Common myeloid progenitor, CD34-positive (primary cell): ENCODE results near the gene PTPRN2.

Experiments used
- CTCF ChIA-PET: fragments of 350-600 bp; sonication (Branson Sonifier 250); formaldehyde crosslinking; loops from one replicate; lab custom pipeline; 2021; ENCODE audit warnings: antibody characterized with exemption; lab: Charles Lee
- POLR2A ChIA-PET: fragments of 350-600 bp; sonication (Branson Sonifier 250); formaldehyde crosslinking; loops from one replicate; lab custom pipeline; 2021; ENCODE audit warnings: antibody characterized with exemption; lab: Charles Lee
- DNase-seq, 3 donors: peaks; one replicate each; pipeline versions ENCODE4 v3.0.0 to v3.0.0-alpha.2; 2013
- H3K27ac ChIP-seq, 2 experiments: 1 replicate in 1 of 2; 2 replicates in 1 of 2; pipeline ENCODE4 v1.7.0; 2013; ENCODE audit warnings: inconsistent platforms in 2 of 2, low read length in 2 of 2, mild to moderate bottlenecking in 2 of 2, low read depth in 1 of 2, moderate library complexity in 1 of 2; ENCODE audit not compliant: severe bottlenecking in 2 of 2, insufficient read depth in 1 of 2, poor library complexity in 1 of 2
- H3K27me3 ChIP-seq, 5 experiments: replicated peaks in 2 of 5; 1 replicate in 3 of 5; 2 replicates in 2 of 5; pipeline versions ENCODE4 v1.6.1 to v1.7.0; 2013; ENCODE audit warnings: low read length in 4 of 5, mild to moderate bottlenecking in 2 of 5, moderate library complexity in 2 of 5, inconsistent platforms in 1 of 5; ENCODE audit not compliant: insufficient read depth in 5 of 5, control insufficient read depth in 4 of 5
- H3K36me3 ChIP-seq, 4 experiments: 1 replicate in 2 of 4; 2 replicates in 2 of 4; pipeline versions ENCODE4 v1.6.1 to v1.7.0; 2013; ENCODE audit warnings: low read length in 3 of 4, control low read depth in 1 of 4, mild to moderate bottlenecking in 1 of 4; ENCODE audit not compliant: control insufficient read depth in 4 of 4, insufficient read depth in 4 of 4
- H3K4me1 ChIP-seq, 4 experiments: 1 replicate in 3 of 4; 2 replicates in 1 of 4; pipeline versions ENCODE4 v1.6.1 to v1.7.1; 2013; ENCODE audit warnings: low read length in 3 of 4, mild to moderate bottlenecking in 3 of 4, control low read depth in 1 of 4, inconsistent platforms in 1 of 4, moderate library complexity in 1 of 4; ENCODE audit not compliant: control insufficient read depth in 4 of 4, insufficient read depth in 4 of 4; ENCODE audit errors: control extremely low read depth in 1 of 4
- H3K4me3 ChIP-seq, 7 experiments: 1 replicate in 4 of 7; 2 replicates in 3 of 7; pipeline versions ENCODE4 v1.5.1 to v1.7.0; 2013; ENCODE audit warnings: mild to moderate bottlenecking in 7 of 7, low read length in 6 of 7, moderate library complexity in 6 of 7, inconsistent platforms in 2 of 7, low read depth in 2 of 7, control low read depth in 1 of 7; ENCODE audit not compliant: insufficient read depth in 4 of 7, control insufficient read depth in 1 of 7; ENCODE audit errors: extremely low read depth in 1 of 7
- H3K9me3 ChIP-seq, 5 experiments: 1 replicate in 4 of 5; 2 replicates in 1 of 5; pipeline versions ENCODE4 v1.6.1 to v1.7.1; 2013; ENCODE audit warnings: low read length in 4 of 5, mild to moderate bottlenecking in 2 of 5, inconsistent platforms in 1 of 5, low read depth in 1 of 5, moderate library complexity in 1 of 5; ENCODE audit not compliant: control insufficient read depth in 4 of 5, insufficient read depth in 2 of 5; ENCODE audit errors: control extremely low read depth in 1 of 5
- WGBS: methylation state at CpG from one replicate; pipeline ENCODE4 v1.1.5; 2013; ENCODE audit not compliant: insufficient coverage; 5-methylcytosine and 5-hydroxymethylcytosine counted together

The PTPRN2 gene

GRCh38 chr7:158289761-158290523 lies 297.7 kb downstream of the PTPRN2 start:
- Histone ChIP-seq H3K4me1 (no peaks in the 10 kb centered on the region), H3K27me3 (no peaks in the 10 kb centered on the region), H3K4me3 (no peak overlapping the region), H3K9me3 (peaks cover 3 to 32% (median 6%) of the 10 kb centered on the region in 5 experiments), H3K36me3 (no peaks in the 10 kb centered on the region), H3K27ac (no peak overlapping the region)
- POLR2A ChIA-PET: no interaction called here
- CTCF ChIA-PET: no interaction called here
- DNase-seq: no peak
- 100% methylated on average over 5 of the region's 5 CpGs for WGBS

GRCh38 chr7:158289231-158289630 lies 298.4 kb downstream of the PTPRN2 start:
- CTCF ChIA-PET: no interaction called here
- POLR2A ChIA-PET: no interaction called here
- Histone ChIP-seq H3K27ac (no peak overlapping the region), H3K9me3 (peaks cover 3 to 25% (median 6%) of the 10 kb centered on the region in 5 experiments), H3K27me3 (no peaks in the 10 kb centered on the region), H3K36me3 (no peaks in the 10 kb centered on the region), H3K4me3 (no peak overlapping the region), H3K4me1 (no peaks in the 10 kb centered on the region)
- WGBS: 97% methylated on average over 2 of the region's 2 CpGs
- DNase-seq: no peak

DNA sequence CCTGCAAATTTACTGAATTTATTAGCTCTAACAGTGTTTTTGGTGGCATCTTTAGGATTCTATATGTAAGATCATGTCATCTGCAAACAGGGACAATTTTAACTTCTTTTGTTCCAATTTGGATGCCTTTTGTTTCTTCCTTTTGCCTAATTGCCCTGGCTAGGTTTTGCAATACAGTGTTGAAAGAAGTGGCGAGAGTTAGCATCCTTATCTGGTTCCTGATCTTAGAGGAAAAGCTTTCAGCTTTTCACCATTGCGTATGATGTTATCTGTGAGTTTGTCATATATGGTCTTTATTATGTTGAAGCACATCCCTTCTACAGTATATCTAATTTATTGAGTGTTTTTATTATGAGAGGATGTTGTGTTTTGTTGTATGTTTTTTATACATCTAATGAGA lies 301.4 kb downstream of the PTPRN2 start:
- H3K9me3 ChIP-seq: peaks cover 0 to 25% (median 10%) of the 10 kb centered on the region in 5 experiments
- H3K36me3 ChIP-seq: no peaks in the 10 kb centered on the region
- POLR2A ChIA-PET: no interaction called here
- no CpG with 5 or more reads among the region's 2 CpGs for WGBS
- H3K27ac ChIP-seq: no peak overlapping the region
- no peak overlapping the region for H3K4me3 ChIP-seq
- H3K27me3 ChIP-seq: no peaks in the 10 kb centered on the region
- no peaks in the 10 kb centered on the region for H3K4me1 ChIP-seq
- DNase-seq: no peak
- CTCF ChIA-PET: no interaction called here

DNA sequence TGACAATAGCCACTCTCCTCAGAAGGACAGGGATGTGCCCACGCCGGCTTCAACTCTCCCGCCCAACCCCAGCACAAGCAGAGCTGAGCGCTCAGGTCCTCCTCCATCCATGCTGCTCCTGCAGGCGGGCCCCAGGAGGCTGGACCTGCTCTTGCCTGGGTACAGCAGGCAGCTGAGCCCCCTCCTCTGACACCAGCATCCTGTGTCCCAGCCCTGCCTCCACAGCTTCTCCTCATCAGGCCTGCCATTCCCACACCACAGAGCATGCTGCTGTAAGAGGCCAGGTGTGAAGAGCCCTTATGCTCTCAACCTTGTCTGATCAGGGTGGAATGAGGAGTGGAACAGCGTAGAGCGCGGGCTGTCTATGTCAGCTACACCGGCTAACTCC lies 302.2 kb downstream of the PTPRN2 start:
- 95% methylated on average over 9 of the region's 9 CpGs for WGBS
- H3K27me3 ChIP-seq: no peaks in the 10 kb centered on the region
- H3K9me3 ChIP-seq: peaks cover 0 to 20% (median 7%) of the 10 kb centered on the region in 5 experiments
- no peaks in the 10 kb centered on the region for H3K36me3 ChIP-seq
- no peak overlapping the region for H3K4me3 ChIP-seq
- no peak for DNase-seq
- no peak overlapping the region for H3K27ac ChIP-seq
- H3K4me1 ChIP-seq: no peaks in the 10 kb centered on the region
- POLR2A ChIA-PET: no interaction called here
- CTCF ChIA-PET: no interaction called here

- H3K9me3 ChIP-seq: peaks cover 0 to 15% (median 4%) of the 10 kb centered on the region in 5 experiments
- no peak for DNase-seq
- H3K4me3 ChIP-seq: no peak overlapping the region
- H3K27me3 ChIP-seq: no peaks in the 10 kb centered on the region
- no peak overlapping the region for H3K27ac ChIP-seq
- H3K4me1 ChIP-seq: no peaks in the 10 kb centered on the region
- CTCF ChIA-PET: no interaction called here
- POLR2A ChIA-PET: no interaction called here
- 96% methylated on average over 15 of the region's 18 CpGs for WGBS
- no peaks in the 10 kb centered on the region for H3K36me3 ChIP-seq
Measured at GRCh38 chr7:158284617-158285382, 302.8 kb downstream of the PTPRN2 start.

DNA sequence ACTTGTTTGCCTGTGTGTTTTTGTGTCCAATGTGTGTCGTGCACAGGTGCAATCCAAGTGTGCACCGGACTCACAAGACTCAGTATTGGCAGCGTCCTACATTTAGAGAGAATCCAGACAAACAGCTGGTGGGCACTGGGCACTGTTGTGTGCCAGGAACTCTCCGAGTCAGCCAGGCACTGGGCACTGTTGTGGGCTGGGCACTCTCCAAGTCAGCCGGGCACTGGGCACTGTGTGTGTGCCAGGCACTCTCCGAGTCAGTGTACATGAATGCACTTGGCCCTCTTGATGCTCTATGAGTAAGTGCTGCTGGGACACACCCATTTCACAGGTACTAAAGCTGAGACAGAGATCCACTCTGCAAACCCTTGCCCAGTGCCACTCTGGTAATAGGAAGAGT lies 303.5 kb downstream of the PTPRN2 start:
- H3K4me1 ChIP-seq: no peaks in the 10 kb centered on the region
- 94% methylated on average over 6 of the region's 6 CpGs for WGBS
- ChIA-PET POLR2A (no interaction called here), CTCF (no interaction called here)
- no peak for DNase-seq
- H3K9me3 ChIP-seq: peaks cover 0 to 11% (median 4%) of the 10 kb centered on the region in 5 experiments
- H3K27ac ChIP-seq: no peak overlapping the region
- no peak overlapping the region for H3K4me3 ChIP-seq
- no peaks in the 10 kb centered on the region for H3K27me3 ChIP-seq
- no peaks in the 10 kb centered on the region for H3K36me3 ChIP-seq
